Nephron progenitor cell (in vitro differentiated cells): ENCODE measurements around the gene ACTR6.
"Not testable (repeated sequence)": the region's sequence is repeated elsewhere in the genome, so short reads cannot be mapped to it uniquely, and the experiment has no call there.

Experiments
- DNase-seq: peaks from one replicate; pipeline ENCODE4 v3.0.0; 2021
- H3K27ac Mint-ChIP-seq: 2 replicates; pipeline ENCODE4 v1.8.0; 2021; ENCODE audit warnings: mild to moderate bottlenecking, moderate library complexity, mixed read lengths
- H3K27me3 Mint-ChIP-seq: 2 replicates; pipeline ENCODE4 v1.8.0; 2021; ENCODE audit warnings: mild to moderate bottlenecking, low read depth, mixed read lengths; ENCODE audit not compliant: poor library complexity
- H3K36me3 Mint-ChIP-seq: 2 replicates; pipeline ENCODE4 v1.8.0; 2021; ENCODE audit warnings: low read depth, mixed read lengths
- H3K4me1 Mint-ChIP-seq: 2 replicates; pipeline ENCODE4 v1.8.0; 2021; ENCODE audit warnings: mixed read lengths
- H3K4me3 Mint-ChIP-seq: 2 replicates; pipeline ENCODE4 v1.8.0; 2021; ENCODE audit warnings: mild to moderate bottlenecking, moderate library complexity, mixed read lengths
- H3K9me3 Mint-ChIP-seq: 2 replicates; pipeline ENCODE4 v1.8.0; 2021; ENCODE audit warnings: mild to moderate bottlenecking, moderate library complexity, mixed read lengths
- TF ChIP-seq, protein P1 (sequence below): fragments of 200-600 bp; sonication (generic); IDR thresholded peaks from 2 replicates; pipeline ENCODE4 v1.5.0; 2021; ENCODE audit warnings: antibody characterized with exemption

The ACTR6 gene

DNA sequence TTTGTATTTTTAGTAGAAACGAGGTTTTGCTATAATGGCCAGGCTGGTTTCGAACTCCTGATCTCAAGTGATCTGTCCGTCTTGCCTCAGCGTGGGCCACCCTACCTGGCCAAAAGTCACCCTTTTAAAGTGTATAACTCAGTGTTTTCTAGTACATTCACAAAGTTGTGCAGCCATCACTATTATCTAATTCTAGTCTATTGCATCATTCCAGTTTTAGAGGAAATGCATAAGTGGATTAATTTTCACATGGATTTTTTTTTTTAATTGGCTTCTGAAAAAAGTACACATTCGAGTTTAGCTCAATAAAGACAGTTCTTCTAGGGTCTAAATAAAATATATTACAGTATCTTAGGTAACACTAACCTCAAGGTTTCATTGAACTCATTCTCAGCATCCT is 62.5 kb downstream of the ACTR6 start:
- H3K4me1 Mint-ChIP-seq: peaks cover 12% of the 10 kb centered on the region
- no peak for DNase-seq
- H3K9me3 Mint-ChIP-seq: no peaks in the 10 kb centered on the region
- H3K27ac Mint-ChIP-seq: no peak overlapping the region
- H3K27me3 Mint-ChIP-seq: peaks cover 2% of the 10 kb centered on the region
- TF ChIP-seq, protein P1, sequence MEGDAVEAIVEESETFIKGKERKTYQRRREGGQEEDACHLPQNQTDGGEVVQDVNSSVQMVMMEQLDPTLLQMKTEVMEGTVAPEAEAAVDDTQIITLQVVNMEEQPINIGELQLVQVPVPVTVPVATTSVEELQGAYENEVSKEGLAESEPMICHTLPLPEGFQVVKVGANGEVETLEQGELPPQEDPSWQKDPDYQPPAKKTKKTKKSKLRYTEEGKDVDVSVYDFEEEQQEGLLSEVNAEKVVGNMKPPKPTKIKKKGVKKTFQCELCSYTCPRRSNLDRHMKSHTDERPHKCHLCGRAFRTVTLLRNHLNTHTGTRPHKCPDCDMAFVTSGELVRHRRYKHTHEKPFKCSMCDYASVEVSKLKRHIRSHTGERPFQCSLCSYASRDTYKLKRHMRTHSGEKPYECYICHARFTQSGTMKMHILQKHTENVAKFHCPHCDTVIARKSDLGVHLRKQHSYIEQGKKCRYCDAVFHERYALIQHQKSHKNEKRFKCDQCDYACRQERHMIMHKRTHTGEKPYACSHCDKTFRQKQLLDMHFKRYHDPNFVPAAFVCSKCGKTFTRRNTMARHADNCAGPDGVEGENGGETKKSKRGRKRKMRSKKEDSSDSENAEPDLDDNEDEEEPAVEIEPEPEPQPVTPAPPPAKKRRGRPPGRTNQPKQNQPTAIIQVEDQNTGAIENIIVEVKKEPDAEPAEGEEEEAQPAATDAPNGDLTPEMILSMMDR: no peak
- H3K36me3 Mint-ChIP-seq: peaks cover 19% of the 10 kb centered on the region
- H3K4me3 Mint-ChIP-seq: no peak overlapping the region

GRCh38 chr12:100265107-100265506 is 64.5 kb downstream of the ACTR6 start:
- not testable (repeated sequence) for H3K27ac Mint-ChIP-seq, H3K9me3 Mint-ChIP-seq, H3K36me3 Mint-ChIP-seq, DNase-seq, H3K27me3 Mint-ChIP-seq
- H3K4me1 Mint-ChIP-seq: peaks cover 28% of the 10 kb centered on the region
- H3K4me3 Mint-ChIP-seq: peak overlapping the region; percentile 11

GRCh38 chr12:100265732-100266584 is 65.3 kb downstream of the ACTR6 start:
- H3K9me3 Mint-ChIP-seq: no peaks in the 10 kb centered on the region
- H3K4me1 Mint-ChIP-seq: peaks cover 32% of the 10 kb centered on the region
- H3K27me3 Mint-ChIP-seq: peaks cover 2% of the 10 kb centered on the region
- TF ChIP-seq, protein P1: no peak
- no peak overlapping the region for H3K27ac Mint-ChIP-seq
- DNase-seq: no peak
- peak overlapping the region; percentile 99 for H3K4me3 Mint-ChIP-seq
- H3K36me3 Mint-ChIP-seq: peaks cover 9% of the 10 kb centered on the region

DNA sequence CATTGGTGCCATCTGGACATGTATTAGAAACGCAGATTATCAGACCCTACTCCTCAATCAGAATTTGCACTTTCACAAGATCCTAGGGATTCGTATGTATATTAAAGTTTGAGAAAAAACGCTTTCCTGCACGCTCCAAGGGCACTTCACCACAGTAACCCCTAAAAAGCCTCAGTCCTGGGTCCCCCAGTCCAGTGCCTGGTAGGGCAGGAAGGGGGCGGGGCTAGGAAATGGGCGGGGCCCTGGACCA is 65.9 kb downstream of the ACTR6 start:
- Mint-ChIP-seq H3K27me3 (peaks cover 2% of the 10 kb centered on the region), H3K9me3 (no peaks in the 10 kb centered on the region), H3K4me3 (peak overlapping the region; percentile 99), H3K27ac (peak overlapping the region; percentile 100), H3K4me1 (peaks cover 32% of the 10 kb centered on the region), H3K36me3 (peaks cover 4% of the 10 kb centered on the region)
- peak; percentile 98 for DNase-seq
- TF ChIP-seq, protein P1: no peak

DNA sequence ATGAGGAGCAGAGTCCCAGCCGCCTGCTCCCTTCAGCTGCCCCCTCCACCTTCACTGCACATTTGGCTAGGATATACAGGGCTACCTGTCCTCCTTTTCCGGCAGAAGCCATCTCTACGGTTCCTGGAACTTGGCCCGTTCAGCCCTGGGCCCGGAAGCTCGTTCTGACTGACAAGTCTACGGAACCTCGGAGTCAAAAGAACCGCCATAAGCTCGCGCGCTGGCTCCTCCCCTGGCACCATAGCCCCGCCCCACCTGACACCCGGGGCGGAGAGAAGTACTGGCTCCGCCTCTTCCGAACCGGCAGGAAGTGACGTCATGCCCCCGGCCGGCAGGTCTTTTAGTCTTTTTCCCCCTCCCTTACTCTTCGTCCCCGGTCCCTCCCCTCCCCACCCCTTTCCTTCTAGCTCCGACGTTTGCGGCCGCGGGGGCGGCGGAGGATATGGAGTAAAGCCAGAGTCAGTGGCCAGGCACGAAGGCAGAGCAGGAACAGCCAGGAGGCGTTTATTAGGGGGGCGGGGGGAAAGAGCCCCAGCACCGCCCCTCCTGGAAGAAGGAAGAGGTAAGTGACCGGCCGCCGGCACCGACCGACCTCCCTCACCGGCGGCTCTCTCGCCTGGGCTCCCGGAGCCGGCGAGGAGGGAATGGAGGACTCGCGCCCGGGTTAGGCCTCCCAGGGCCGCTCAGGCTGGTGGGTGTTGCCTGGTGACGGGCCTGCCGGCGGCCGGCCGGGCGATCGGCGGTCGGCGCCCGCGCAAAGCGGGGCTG is 66.4 kb downstream of the ACTR6 start, which contains the start of the genes DEPDC4 and SCYL2:
Gene DEPDC4, minus strand, starts transcription at position 245 of the 768 bp plus-strand sequence. Its CDS starts 3 bp downstream, at position 242.
Gene SCYL2, plus strand, starts transcription at position 343 of the 768 bp plus-strand sequence. CDS start 15,794 bp downstream, outside the sequence.
- Mint-ChIP-seq H3K4me1 (peaks cover 32% of the 10 kb centered on the region), H3K27ac (peak within 1 kb of the TSS; percentile 100), H3K4me3 (peak within 1 kb of the TSS; percentile 99), H3K36me3 (peaks cover 4% of the 10 kb centered on the region), H3K9me3 (no peaks in the 10 kb centered on the region), H3K27me3 (peaks cover 2% of the 10 kb centered on the region)
- TF ChIP-seq, protein P1: no peak
- peak; percentile 93 for DNase-seq

DNA sequence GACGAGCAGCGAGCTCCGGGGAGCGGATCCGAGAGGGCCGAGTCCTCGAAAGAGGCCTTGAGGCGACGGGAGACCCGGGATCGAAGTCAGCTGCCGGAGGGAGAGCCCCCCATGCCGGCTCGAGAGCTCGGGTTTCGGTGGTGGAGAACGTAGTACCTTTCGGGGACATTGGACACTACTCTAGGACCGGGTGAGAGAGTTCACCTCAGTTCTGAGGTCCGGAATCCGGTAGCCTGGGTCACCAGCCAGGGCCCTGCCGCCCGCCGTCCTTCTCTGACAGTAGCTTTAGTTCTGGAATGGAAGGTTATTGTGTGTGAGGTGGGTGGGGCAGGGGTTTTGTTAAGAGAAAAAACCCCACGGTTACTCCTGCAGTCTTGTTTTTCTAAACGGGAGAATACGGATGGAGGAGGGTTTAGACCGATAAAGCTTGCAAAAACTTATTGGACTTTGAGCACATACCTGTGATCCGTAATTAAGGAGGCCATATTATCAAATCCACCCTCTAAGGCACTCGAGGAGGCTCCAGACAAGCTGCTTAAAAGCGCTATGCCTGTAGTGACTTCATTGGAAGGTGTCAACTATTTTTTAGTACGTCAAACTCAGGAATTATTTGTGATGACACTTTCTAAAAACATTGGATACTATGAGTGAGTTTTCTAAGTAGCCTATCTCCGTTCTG is 67.1 kb downstream of the ACTR6 start:
- Mint-ChIP-seq H3K36me3 (peaks cover 4% of the 10 kb centered on the region), H3K27ac (peak overlapping the region; percentile 90), H3K4me1 (peaks cover 32% of the 10 kb centered on the region), H3K27me3 (peaks cover 2% of the 10 kb centered on the region), H3K4me3 (peak overlapping the region; percentile 99), H3K9me3 (no peaks in the 10 kb centered on the region)
- TF ChIP-seq, protein P1: no peak
- DNase-seq: no peak
